Measurements from ENCODE around the gene HSD17B11. TPM values are rescaled to one million over a fixed set of nuclear protein-coding genes. Genes with fewer than 3 reads are reported as not detected.
"Not testable (repeated sequence)": the region's sequence is repeated elsewhere in the genome, so short reads cannot be mapped to it uniquely, and the experiment has no call there.

Gene HSD17B11
- total RNA-seq, 1 donor from 2014 or later: 12.9 TPM

- DNase-seq (ENCODE audit: low read depth): no peak
- Histone ChIP-seq H3K4me3 (ENCODE audit: low read depth, low read length) (no peak overlapping the region), H3K36me3 (ENCODE audit: control insufficient read depth, insufficient read depth, low read length) (no peaks in the 10 kb centered on the region), H3K27me3 (ENCODE audit: control insufficient read depth, insufficient read depth, low read length) (no peaks in the 10 kb centered on the region)
- TF ChIP-seq CTCF (IDR thresholded peaks at IDR 0.05; ENCODE audit: insufficient read depth, low read length, poor library complexity, severe bottlenecking): no peak
Measured at GRCh38 chr4:87345139-87345538, 45.8 kb downstream of the HSD17B11 start.

GRCh38 chr4:87342872-87343271 lies 48.1 kb downstream of the HSD17B11 start:
- DNase-seq (ENCODE audit: low read depth): no peak
- H3K4me3 ChIP-seq (ENCODE audit: low read depth, low read length): no peak overlapping the region
- no peak for TF ChIP-seq CTCF (IDR thresholded peaks at IDR 0.05; ENCODE audit: insufficient read depth, low read length, poor library complexity, severe bottlenecking)

GRCh38 chr4:87341954-87342635 lies 48.9 kb downstream of the HSD17B11 start:
- not testable (repeated sequence) for H3K4me3 ChIP-seq (ENCODE audit: low read depth, low read length); H3K27me3 ChIP-seq (ENCODE audit: control insufficient read depth, insufficient read depth, low read length); DNase-seq (ENCODE audit: low read depth); H3K36me3 ChIP-seq (ENCODE audit: control insufficient read depth, insufficient read depth, low read length)

More at GRCh38 chr4:87342872-87343271, 48.1 kb downstream of the HSD17B11 start:
- Histone ChIP-seq H3K27me3 (ENCODE audit: control insufficient read depth, insufficient read depth, low read length) (no peaks in the 10 kb centered on the region), H3K36me3 (ENCODE audit: control insufficient read depth, insufficient read depth, low read length) (no peaks in the 10 kb centered on the region)

GRCh38 chr4:87339440-87339839 lies 51.5 kb downstream of the HSD17B11 start:
- TF ChIP-seq CTCF (IDR thresholded peaks at IDR 0.05; ENCODE audit: insufficient read depth, low read length, poor library complexity, severe bottlenecking): no peak
- DNase-seq (ENCODE audit: low read depth): no peak

GRCh38 chr4:87337361-87337760 lies 53.6 kb downstream of the HSD17B11 start:
- no peak for DNase-seq (ENCODE audit: low read depth)
- TF ChIP-seq CTCF (IDR thresholded peaks at IDR 0.05; ENCODE audit: insufficient read depth, low read length, poor library complexity, severe bottlenecking): no peak
- no peak overlapping the region for H3K4me3 ChIP-seq (ENCODE audit: low read depth, low read length)
- H3K36me3 ChIP-seq (ENCODE audit: control insufficient read depth, insufficient read depth, low read length): no peaks in the 10 kb centered on the region
- H3K27me3 ChIP-seq (ENCODE audit: control insufficient read depth, insufficient read depth, low read length): no peaks in the 10 kb centered on the region

More at GRCh38 chr4:87339440-87339839, 51.5 kb downstream of the HSD17B11 start:
- Histone ChIP-seq H3K27me3 (ENCODE audit: control insufficient read depth, insufficient read depth, low read length) (no peaks in the 10 kb centered on the region), H3K36me3 (ENCODE audit: control insufficient read depth, insufficient read depth, low read length) (no peaks in the 10 kb centered on the region), H3K4me3 (ENCODE audit: low read depth, low read length) (no peak overlapping the region)

- no peaks in the 10 kb centered on the region for H3K27me3 ChIP-seq (ENCODE audit: control insufficient read depth, insufficient read depth, low read length)
Measured at GRCh38 chr4:87333267-87333666, 57.7 kb downstream of the HSD17B11 start.

More at GRCh38 chr4:87333267-87333666, 57.7 kb downstream of the HSD17B11 start:
- TF ChIP-seq CTCF (IDR thresholded peaks at IDR 0.05; ENCODE audit: insufficient read depth, low read length, poor library complexity, severe bottlenecking): no peak
- no peak for DNase-seq (ENCODE audit: low read depth)
- Histone ChIP-seq H3K4me3 (ENCODE audit: low read depth, low read length) (no peak overlapping the region), H3K36me3 (ENCODE audit: control insufficient read depth, insufficient read depth, low read length) (no peaks in the 10 kb centered on the region)
